ENCODE measurements around the gene TTC28. TPM values are rescaled to one million over a fixed set of nuclear protein-coding genes. Genes with fewer than 3 reads are reported as not detected.
A peak's percentile ranks its signal among the peaks of the same experiment; 100 is the strongest.

TTC28 gene
- polyA plus RNA-seq, 4 donors, result 0.45 to 24.0 (median 3.7) TPM

GRCh38 chr22:28454431-28455064 is 225.1 kb downstream of the TTC28 start:
- no peak overlapping the region for H3K27ac ChIP-seq (ENCODE audit: low read depth in 1 of 3, low read length in 2 of 3)
- H3K36me3 ChIP-seq (ENCODE audit: control insufficient read depth in 3 of 3, insufficient read depth in 2 of 3, low read depth in 1 of 3, low read length in 3 of 3), result no peaks in the 10 kb centered on the region
- WGBS, 3 donors, result 52 to 70% (median 54%) methylated on average over 1 of the region's 1 CpG
- peaks cover 0 to 9% (median 0%) of the 10 kb centered on the region in 3 donors for H3K4me1 ChIP-seq (ENCODE audit: control insufficient read depth in 3 of 3, insufficient read depth in 2 of 3, low read depth in 1 of 3, low read length in 2 of 3)
- no peak for FAIRE-seq
- no peaks in the 10 kb centered on the region for H3K27me3 ChIP-seq (ENCODE audit: control insufficient read depth in 3 of 3, insufficient read depth in 3 of 3, low read length in 3 of 3)
- no peak overlapping the region for H3K4me3 ChIP-seq (ENCODE audit: low read depth in 1 of 3, low read length in 3 of 3)
- peaks cover 0 to 4% of the 10 kb centered on the region in 2 donors for H3K9me3 ChIP-seq (ENCODE audit: control insufficient read depth in 2 of 2, insufficient read depth in 1 of 2, low read depth in 1 of 2, low read length in 1 of 2)
- DNase-seq, result no peak

- Histone ChIP-seq H3K4me1 (ENCODE audit: control insufficient read depth in 3 of 3, insufficient read depth in 2 of 3, low read depth in 1 of 3, low read length in 2 of 3) (peaks cover 0 to 15% (median 0%) of the 10 kb centered on the region in 3 donors), H3K9me3 (ENCODE audit: control insufficient read depth in 2 of 2, insufficient read depth in 1 of 2, low read depth in 1 of 2, low read length in 1 of 2) (peaks cover 0 to 4% of the 10 kb centered on the region in 2 donors), H3K36me3 (ENCODE audit: control insufficient read depth in 3 of 3, insufficient read depth in 2 of 3, low read depth in 1 of 3, low read length in 3 of 3) (no peaks in the 10 kb centered on the region), H3K27ac (ENCODE audit: low read depth in 1 of 3, low read length in 2 of 3) (no peak overlapping the region), H3K27me3 (ENCODE audit: control insufficient read depth in 3 of 3, insufficient read depth in 3 of 3, low read length in 3 of 3) (no peaks in the 10 kb centered on the region), H3K4me3 (ENCODE audit: low read depth in 1 of 3, low read length in 3 of 3) (no peak overlapping the region)
- no peak for DNase-seq
- 65 to 96% (median 71%) methylated on average over 1 of the region's 1 CpG for WGBS, 3 donors
- no peak for FAIRE-seq
Measured at GRCh38 chr22:28450109-28450508, 229.5 kb downstream of the TTC28 start.

GRCh38 chr22:28449041-28449440 is 230.6 kb downstream of the TTC28 start:
- H3K36me3 ChIP-seq (ENCODE audit: control insufficient read depth in 3 of 3, insufficient read depth in 2 of 3, low read depth in 1 of 3, low read length in 3 of 3), result no peaks in the 10 kb centered on the region
- no peak overlapping the region for H3K4me3 ChIP-seq (ENCODE audit: low read depth in 1 of 3, low read length in 3 of 3)
- no peak overlapping the region for H3K27ac ChIP-seq (ENCODE audit: low read depth in 1 of 3, low read length in 2 of 3)
- DNase-seq (no peak), FAIRE-seq (no peak)
- H3K4me1 ChIP-seq (ENCODE audit: control insufficient read depth in 3 of 3, insufficient read depth in 2 of 3, low read depth in 1 of 3, low read length in 2 of 3), result peaks cover 0 to 15% (median 0%) of the 10 kb centered on the region in 3 donors
- H3K27me3 ChIP-seq (ENCODE audit: control insufficient read depth in 3 of 3, insufficient read depth in 3 of 3, low read length in 3 of 3), result no peaks in the 10 kb centered on the region
- WGBS, 3 donors, result 80 to 92% (median 82%) methylated on average over 1 of the region's 1 CpG
- H3K9me3 ChIP-seq (ENCODE audit: control insufficient read depth in 2 of 2, insufficient read depth in 1 of 2, low read depth in 1 of 2, low read length in 1 of 2), result peaks cover 0 to 4% of the 10 kb centered on the region in 2 donors

GRCh38 chr22:28448625-28449024 is 231.0 kb downstream of the TTC28 start:
- Histone ChIP-seq H3K4me3 (ENCODE audit: low read depth in 1 of 3, low read length in 3 of 3) (no peak overlapping the region), H3K27ac (ENCODE audit: low read depth in 1 of 3, low read length in 2 of 3) (no peak overlapping the region), H3K36me3 (ENCODE audit: control insufficient read depth in 3 of 3, insufficient read depth in 2 of 3, low read depth in 1 of 3, low read length in 3 of 3) (no peaks in the 10 kb centered on the region), H3K9me3 (ENCODE audit: control insufficient read depth in 2 of 2, insufficient read depth in 1 of 2, low read depth in 1 of 2, low read length in 1 of 2) (peaks cover 0 to 4% of the 10 kb centered on the region in 2 donors), H3K4me1 (ENCODE audit: control insufficient read depth in 3 of 3, insufficient read depth in 2 of 3, low read depth in 1 of 3, low read length in 2 of 3) (peaks cover 0 to 15% (median 0%) of the 10 kb centered on the region in 3 donors), H3K27me3 (ENCODE audit: control insufficient read depth in 3 of 3, insufficient read depth in 3 of 3, low read length in 3 of 3) (no peaks in the 10 kb centered on the region)
- WGBS, 3 donors, result 76 to 92% (median 82%) methylated on average over 1 of the region's 1 CpG
- DNase-seq (peak in 1 of 2 donors; percentile 14), FAIRE-seq (no peak)

DNA sequence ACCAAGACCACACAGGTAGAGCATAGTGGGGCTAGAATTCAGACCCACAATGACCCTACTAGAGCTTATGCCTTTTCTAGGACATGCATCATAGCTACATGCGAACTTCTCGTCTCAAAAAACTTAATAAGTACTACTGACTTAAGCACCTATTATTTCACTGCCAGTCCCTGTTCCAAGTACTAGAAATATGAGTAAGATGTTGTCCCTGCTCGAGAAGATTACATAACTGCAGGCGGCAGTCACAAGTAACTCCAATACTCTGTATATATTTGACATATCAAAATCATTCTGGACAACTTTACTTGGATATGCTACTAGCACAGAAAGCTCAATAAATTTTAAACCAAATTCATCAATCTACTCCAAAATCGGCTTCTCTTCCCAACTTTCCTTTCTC is 235.0 kb downstream of the TTC28 start:
- Histone ChIP-seq H3K27ac (ENCODE audit: low read depth in 1 of 3, low read length in 2 of 3) (no peak overlapping the region), H3K27me3 (ENCODE audit: control insufficient read depth in 3 of 3, insufficient read depth in 3 of 3, low read length in 3 of 3) (no peaks in the 10 kb centered on the region), H3K9me3 (ENCODE audit: control insufficient read depth in 2 of 2, insufficient read depth in 1 of 2, low read depth in 1 of 2, low read length in 1 of 2) (no peaks in the 10 kb centered on the region), H3K4me3 (ENCODE audit: low read depth in 1 of 3, low read length in 3 of 3) (no peak overlapping the region), H3K4me1 (ENCODE audit: control insufficient read depth in 3 of 3, insufficient read depth in 2 of 3, low read depth in 1 of 3, low read length in 2 of 3) (peaks cover 0 to 8% (median 0%) of the 10 kb centered on the region in 3 donors), H3K36me3 (ENCODE audit: control insufficient read depth in 3 of 3, insufficient read depth in 2 of 3, low read depth in 1 of 3, low read length in 3 of 3) (no peaks in the 10 kb centered on the region)
- FAIRE-seq (no peak), DNase-seq (no peak)
- 75 to 94% (median 79%) methylated on average over 5 of the region's 5 CpGs for WGBS, 3 donors

DNA sequence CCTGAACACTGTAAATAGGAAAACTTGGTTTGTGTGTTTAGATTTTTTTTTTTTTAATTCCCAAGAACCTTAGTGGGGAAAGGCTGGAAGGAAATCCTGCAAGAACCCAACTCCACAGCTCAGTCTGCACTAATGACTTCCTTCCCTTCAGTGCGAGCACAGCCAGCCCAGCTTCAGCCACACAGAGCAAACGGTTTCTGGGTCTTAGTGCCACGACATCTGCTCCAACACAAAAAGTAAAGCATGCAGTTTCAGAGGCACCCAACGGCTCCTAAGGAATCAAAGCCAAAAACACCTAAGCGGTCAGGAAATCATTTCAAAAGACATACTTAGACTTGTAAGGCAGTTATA is 236.1 kb downstream of the TTC28 start:
- 1 to 6% (median 2%) methylated on average over 5 of the region's 5 CpGs for WGBS, 3 donors
- FAIRE-seq (no peak), DNase-seq (peak; percentile 78 to 82)
- Histone ChIP-seq H3K27ac (ENCODE audit: low read depth in 1 of 3, low read length in 2 of 3) (peak overlapping the region in 2 of 3 donors; percentile 75 to 81), H3K27me3 (ENCODE audit: control insufficient read depth in 3 of 3, insufficient read depth in 3 of 3, low read length in 3 of 3) (no peaks in the 10 kb centered on the region), H3K4me1 (ENCODE audit: control insufficient read depth in 3 of 3, insufficient read depth in 2 of 3, low read depth in 1 of 3, low read length in 2 of 3) (peaks cover 0 to 8% (median 0%) of the 10 kb centered on the region in 3 donors), H3K9me3 (ENCODE audit: control insufficient read depth in 2 of 2, insufficient read depth in 1 of 2, low read depth in 1 of 2, low read length in 1 of 2) (no peaks in the 10 kb centered on the region), H3K36me3 (ENCODE audit: control insufficient read depth in 3 of 3, insufficient read depth in 2 of 3, low read depth in 1 of 3, low read length in 3 of 3) (no peaks in the 10 kb centered on the region), H3K4me3 (ENCODE audit: low read depth in 1 of 3, low read length in 3 of 3) (peak overlapping the region in 2 of 3 donors; percentile 68 to 79)

DNA sequence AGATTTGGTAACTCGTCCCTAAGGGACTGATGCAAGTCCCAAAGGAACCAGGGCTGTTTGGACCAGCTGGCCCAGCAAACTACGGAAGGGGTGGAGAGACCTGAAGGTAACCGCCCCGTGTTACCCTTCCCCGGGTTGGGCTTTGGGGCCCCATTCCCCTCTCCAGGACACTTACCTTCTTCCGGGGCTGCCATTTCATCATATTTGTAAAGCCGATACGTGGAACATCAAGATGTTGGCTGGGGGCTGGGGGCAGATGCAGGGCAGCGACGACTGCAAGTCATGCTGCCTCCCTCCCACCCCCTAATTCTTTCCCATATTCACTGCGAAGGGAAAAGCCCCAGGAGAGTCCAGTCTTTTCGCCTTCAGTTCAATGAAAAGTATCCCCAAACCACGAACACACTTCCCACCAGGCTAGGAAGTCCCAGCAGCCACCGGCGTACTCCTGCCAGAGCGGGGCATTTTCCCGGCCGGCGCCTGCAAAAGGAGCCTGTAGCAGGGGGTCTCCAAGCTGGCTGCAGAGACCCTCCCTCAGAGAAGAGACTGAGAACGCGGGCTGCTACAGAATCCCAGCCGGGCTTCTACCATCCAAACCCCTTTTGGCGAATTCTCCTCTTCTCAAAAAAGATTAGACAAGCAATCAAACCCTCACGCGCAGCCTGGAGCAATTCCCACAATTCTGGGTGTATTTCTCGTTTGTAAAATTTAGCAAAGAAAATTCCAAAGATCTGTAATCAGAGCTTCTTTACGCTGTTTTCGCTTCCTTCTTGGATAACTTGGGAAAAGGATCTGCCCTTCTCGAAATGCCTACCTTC is 236.7 kb downstream of the TTC28 start:
- Histone ChIP-seq H3K9me3 (ENCODE audit: control insufficient read depth in 2 of 2, insufficient read depth in 1 of 2, low read depth in 1 of 2, low read length in 1 of 2) (no peaks in the 10 kb centered on the region), H3K4me1 (ENCODE audit: control insufficient read depth in 3 of 3, insufficient read depth in 2 of 3, low read depth in 1 of 3, low read length in 2 of 3) (peaks cover 0 to 8% (median 0%) of the 10 kb centered on the region in 3 donors), H3K36me3 (ENCODE audit: control insufficient read depth in 3 of 3, insufficient read depth in 2 of 3, low read depth in 1 of 3, low read length in 3 of 3) (no peaks in the 10 kb centered on the region), H3K4me3 (ENCODE audit: low read depth in 1 of 3, low read length in 3 of 3) (peak overlapping the region; percentile 48 to 79 (median 68)), H3K27ac (ENCODE audit: low read depth in 1 of 3, low read length in 2 of 3) (peak overlapping the region; percentile 68 to 81 (median 75)), H3K27me3 (ENCODE audit: control insufficient read depth in 3 of 3, insufficient read depth in 3 of 3, low read length in 3 of 3) (no peaks in the 10 kb centered on the region)
- FAIRE-seq (no peak), DNase-seq (peak in 1 of 2 donors; percentile 87)
- 1 to 3% (median 2%) methylated on average over 29 of the region's 29 CpGs for WGBS, 3 donors

DNA sequence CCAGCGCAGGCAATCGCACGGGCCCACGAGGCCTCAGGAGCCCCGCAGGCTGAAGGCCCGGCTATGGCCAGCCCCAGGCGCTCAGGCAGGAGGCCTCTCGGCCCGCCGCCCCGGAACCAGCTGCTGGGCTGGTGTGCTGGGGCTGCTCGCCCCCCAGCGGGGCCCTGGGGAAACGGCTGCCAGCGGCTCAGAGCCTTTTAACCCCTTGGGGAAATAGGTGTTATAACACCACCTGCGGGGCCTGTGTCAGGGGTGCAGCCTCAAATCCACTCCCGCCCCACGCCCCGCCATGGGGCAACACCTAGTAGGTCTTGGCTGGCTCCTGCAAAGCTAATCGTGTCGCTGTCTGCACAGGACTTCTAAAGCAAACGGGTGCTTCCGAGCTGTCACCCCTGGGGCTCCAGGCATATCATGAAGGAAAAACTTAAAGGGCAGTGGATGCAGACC is 237.4 kb downstream of the TTC28 start:
- no peaks in the 10 kb centered on the region for H3K9me3 ChIP-seq (ENCODE audit: control insufficient read depth in 2 of 2, insufficient read depth in 1 of 2, low read depth in 1 of 2, low read length in 1 of 2)
- DNase-seq (peak; percentile 83 to 93), FAIRE-seq (no peak)
- peaks cover 0 to 7% (median 0%) of the 10 kb centered on the region in 3 donors for H3K4me1 ChIP-seq (ENCODE audit: control insufficient read depth in 3 of 3, insufficient read depth in 2 of 3, low read depth in 1 of 3, low read length in 2 of 3)
- peak overlapping the region; percentile 48 to 79 (median 68) for H3K4me3 ChIP-seq (ENCODE audit: low read depth in 1 of 3, low read length in 3 of 3)
- peak overlapping the region; percentile 68 to 81 (median 75) for H3K27ac ChIP-seq (ENCODE audit: low read depth in 1 of 3, low read length in 2 of 3)
- no peaks in the 10 kb centered on the region for H3K27me3 ChIP-seq (ENCODE audit: control insufficient read depth in 3 of 3, insufficient read depth in 3 of 3, low read length in 3 of 3)
- no peaks in the 10 kb centered on the region for H3K36me3 ChIP-seq (ENCODE audit: control insufficient read depth in 3 of 3, insufficient read depth in 2 of 3, low read depth in 1 of 3, low read length in 3 of 3)
- 0 to 1% (median 1%) methylated on average over 23 of the region's 23 CpGs for WGBS, 3 donors

All from small intestine (tissue), 7 donors.